ENCODE data around the gene HERC4.

- TF ChIP-seq, protein P1, sequence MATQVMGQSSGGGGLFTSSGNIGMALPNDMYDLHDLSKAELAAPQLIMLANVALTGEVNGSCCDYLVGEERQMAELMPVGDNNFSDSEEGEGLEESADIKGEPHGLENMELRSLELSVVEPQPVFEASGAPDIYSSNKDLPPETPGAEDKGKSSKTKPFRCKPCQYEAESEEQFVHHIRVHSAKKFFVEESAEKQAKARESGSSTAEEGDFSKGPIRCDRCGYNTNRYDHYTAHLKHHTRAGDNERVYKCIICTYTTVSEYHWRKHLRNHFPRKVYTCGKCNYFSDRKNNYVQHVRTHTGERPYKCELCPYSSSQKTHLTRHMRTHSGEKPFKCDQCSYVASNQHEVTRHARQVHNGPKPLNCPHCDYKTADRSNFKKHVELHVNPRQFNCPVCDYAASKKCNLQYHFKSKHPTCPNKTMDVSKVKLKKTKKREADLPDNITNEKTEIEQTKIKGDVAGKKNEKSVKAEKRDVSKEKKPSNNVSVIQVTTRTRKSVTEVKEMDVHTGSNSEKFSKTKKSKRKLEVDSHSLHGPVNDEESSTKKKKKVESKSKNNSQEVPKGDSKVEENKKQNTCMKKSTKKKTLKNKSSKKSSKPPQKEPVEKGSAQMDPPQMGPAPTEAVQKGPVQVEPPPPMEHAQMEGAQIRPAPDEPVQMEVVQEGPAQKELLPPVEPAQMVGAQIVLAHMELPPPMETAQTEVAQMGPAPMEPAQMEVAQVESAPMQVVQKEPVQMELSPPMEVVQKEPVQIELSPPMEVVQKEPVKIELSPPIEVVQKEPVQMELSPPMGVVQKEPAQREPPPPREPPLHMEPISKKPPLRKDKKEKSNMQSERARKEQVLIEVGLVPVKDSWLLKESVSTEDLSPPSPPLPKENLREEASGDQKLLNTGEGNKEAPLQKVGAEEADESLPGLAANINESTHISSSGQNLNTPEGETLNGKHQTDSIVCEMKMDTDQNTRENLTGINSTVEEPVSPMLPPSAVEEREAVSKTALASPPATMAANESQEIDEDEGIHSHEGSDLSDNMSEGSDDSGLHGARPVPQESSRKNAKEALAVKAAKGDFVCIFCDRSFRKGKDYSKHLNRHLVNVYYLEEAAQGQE (IDR thresholded peaks at IDR 0.05; ENCODE audit: borderline replicate concordance) = no peak
- no peak for TF ChIP-seq EZH2 (IDR thresholded peaks at IDR 0.05; ENCODE audit: borderline replicate concordance, insufficient read depth, low read length, poor library complexity, severe bottlenecking)
- TF ChIP-seq CTCF (IDR thresholded peaks at IDR 0.05; ENCODE audit: poor library complexity, severe bottlenecking) = no peak
- no peak for TF ChIP-seq TAF1 (IDR thresholded peaks at IDR 0.05; ENCODE audit: low read depth)
Observed at GRCh38 chr10:68043030-68043429, 32.1 kb downstream of the HERC4 start.
